GM21423 (cell line): ENCODE measurements around the gene MT1A.
"Not testable (repeated sequence)": the region's sequence is repeated elsewhere in the genome, so short reads cannot be mapped to it uniquely, and the experiment has no call there.

Experiments used
- ATAC-seq: cut with Tn5 transposase; IDR thresholded peaks from one replicate; pipeline ENCODE4 v1.9.1; 2021; ENCODE audit warnings: mild to moderate bottlenecking, moderate library complexity; ENCODE audit not compliant: unreplicated experiment

MT1A gene

DNA sequence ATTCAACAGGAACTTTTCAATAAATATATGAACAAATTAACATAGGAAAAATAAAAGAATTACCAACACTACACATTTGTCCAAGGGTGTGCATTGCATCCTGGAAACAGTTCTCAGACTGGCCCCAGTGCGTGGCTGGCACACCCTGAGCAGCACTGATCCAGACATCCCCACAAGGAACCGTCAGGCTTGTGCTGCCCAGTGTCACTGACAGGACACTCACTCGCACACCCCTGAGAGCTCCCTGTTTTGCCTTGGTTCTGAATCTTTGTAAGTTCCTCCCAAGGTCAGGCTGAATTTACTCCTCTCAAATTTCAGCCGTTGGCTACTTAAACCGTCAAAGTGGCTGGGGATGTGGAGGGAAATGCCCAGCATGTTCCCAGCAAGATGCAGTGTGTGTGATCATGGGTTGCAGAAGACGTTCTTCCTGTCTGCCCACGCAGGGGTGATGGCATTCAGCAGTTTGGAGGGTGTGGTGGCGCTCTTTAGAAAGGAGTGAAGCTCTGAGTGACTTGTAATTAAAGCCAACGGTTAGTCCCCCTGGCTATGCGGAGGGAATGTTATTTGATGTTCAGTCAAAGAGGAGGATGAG is 28.4 kb upstream of the MT1A start:
- ATAC-seq, result no peak

- no peak for ATAC-seq
These were observed 27.8 kb upstream of the MT1A start for GRCh38 chr16:56610609-56611111.

GRCh38 chr16:56611281-56611833 is 27.1 kb upstream of the MT1A start:
- ATAC-seq, result no peak

- no peak for ATAC-seq
These were observed 24.8 kb upstream of the MT1A start for GRCh38 chr16:56613706-56614105.

DNA sequence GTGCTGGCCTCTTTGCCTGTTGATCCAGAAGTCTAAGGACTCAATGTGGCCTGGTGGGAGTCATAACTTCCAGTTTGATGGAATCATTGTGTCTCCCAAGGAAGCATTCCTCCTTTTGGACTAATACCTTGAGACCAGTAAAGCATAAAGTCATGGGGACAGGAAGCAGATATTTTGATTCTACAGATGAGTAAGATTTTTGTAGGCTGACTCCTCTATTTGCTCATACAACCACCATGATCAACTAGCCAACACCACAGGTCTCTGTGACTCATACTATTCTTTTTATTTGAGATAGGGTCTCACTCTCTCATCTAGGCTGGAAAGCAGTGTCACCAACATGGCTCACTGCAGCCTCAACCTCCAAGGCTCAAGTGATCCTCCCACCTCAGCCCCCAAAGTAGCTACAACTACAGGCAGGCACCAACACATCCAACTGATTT is 23.9 kb upstream of the MT1A start:
- ATAC-seq, result no peak

GRCh38 chr16:56615353-56615752 is 23.1 kb upstream of the MT1A start:
- no peak for ATAC-seq

- ATAC-seq, result no peak
These were observed 21.8 kb upstream of the MT1A start for GRCh38 chr16:56616608-56617211.

- no peak for ATAC-seq
These were observed 21.0 kb upstream of the MT1A start for GRCh38 chr16:56617212-56618085.

GRCh38 chr16:56618138-56618537 is 20.3 kb upstream of the MT1A start:
- no peak for ATAC-seq

- no peak for ATAC-seq
These were observed 18.0 kb upstream of the MT1A start for GRCh38 chr16:56620339-56620897.

GRCh38 chr16:56621665-56622445 is 16.6 kb upstream of the MT1A start:
- not testable (repeated sequence) for ATAC-seq

- not testable (repeated sequence) for ATAC-seq
These were observed 15.3 kb upstream of the MT1A start for GRCh38 chr16:56623184-56623583.

- ATAC-seq, result no peak
These were observed 14.8 kb upstream of the MT1A start for GRCh38 chr16:56623637-56624036.

- peak; percentile 57 for ATAC-seq
These were observed 13.1 kb upstream of the MT1A start, which contains the start of gene MT1E for GRCh38 chr16:56625140-56625942. TSS of gene MT1E (plus strand) at chr16:56625781. CDS start at chr16:56625852, 71 bp downstream.

- ATAC-seq, result peak; percentile 17
These were observed 12.4 kb upstream of the MT1A start for GRCh38 chr16:56625943-56626654.

- no peak for ATAC-seq
These were observed 11.8 kb upstream of the MT1A start for GRCh38 chr16:56626685-56627084.

DNA sequence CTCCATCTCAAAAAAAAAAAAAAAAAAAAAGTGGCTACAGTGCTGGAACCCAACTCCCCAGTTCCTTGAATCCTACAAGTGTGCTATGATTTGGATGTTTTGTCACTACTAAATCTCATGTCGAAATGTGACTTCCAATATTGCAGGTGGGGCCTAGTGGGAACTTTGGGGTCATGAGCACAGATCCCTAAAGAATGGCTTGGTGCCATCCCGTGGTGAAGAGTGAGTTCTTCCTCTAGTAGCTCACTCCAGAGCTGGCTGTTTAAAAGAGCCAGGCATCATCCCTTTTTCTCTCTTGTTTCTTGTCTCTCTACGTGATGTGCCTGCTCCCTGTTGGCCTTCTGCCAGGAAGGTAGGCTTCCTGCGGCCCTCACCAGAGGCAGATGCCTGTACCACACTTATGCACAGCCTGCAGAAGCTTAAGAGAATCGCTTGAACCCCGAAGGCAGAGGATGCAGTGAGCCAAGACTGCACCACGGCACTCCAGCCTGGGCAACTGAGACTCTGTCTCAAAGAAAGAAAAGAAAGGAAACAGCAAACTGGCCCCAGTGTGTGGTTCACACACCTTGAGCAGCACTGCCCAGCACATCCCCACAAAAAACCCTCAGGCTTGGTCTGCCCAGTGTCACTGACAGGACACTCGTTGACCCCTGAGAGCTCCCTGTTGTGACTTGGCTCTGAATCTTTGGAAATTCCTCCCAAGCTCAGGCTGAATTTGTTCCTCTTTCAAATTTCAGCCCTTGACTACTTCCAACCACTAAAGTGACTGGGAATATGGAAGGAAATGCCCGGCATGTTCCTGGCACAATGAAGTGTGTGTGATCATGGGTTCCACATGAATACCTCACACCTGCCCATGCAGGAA is 9.7 kb upstream of the MT1A start:
- ATAC-seq, result no peak

DNA sequence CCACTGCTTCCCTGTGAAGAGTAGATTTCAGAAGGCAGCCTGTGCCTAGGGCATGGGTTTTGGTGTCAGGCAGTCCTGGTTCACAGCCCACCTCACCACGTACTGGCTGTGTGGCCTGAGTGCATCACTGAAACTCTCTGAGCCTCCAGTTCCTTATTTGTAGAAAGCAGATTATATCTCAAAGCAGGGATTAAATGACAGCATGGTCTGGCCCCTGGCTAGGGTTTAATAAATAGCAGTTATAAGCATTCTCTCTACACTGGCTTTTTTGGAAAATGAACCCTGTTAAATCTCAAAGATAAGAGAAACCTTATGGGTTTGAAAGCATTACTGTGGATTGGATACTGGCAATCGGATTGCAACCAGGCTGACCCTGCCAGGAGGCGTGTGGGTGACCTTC is 8.9 kb upstream of the MT1A start:
- ATAC-seq, result no peak
